NK-92 treated with Interleukin-12 subunit alpha and Interleukin-12 subunit beta, amount 100 ng/mL, for 24 hours (cell line): ENCODE measurements around the gene VPS45.
"Not testable (repeated sequence)": the region's sequence is repeated elsewhere in the genome, so short reads cannot be mapped to it uniquely, and the experiment has no call there.

Source experiments
- DNase-seq: peaks from one replicate; lab custom pipeline; 2025; lab: John Stamatoyannopoulos, UW

Gene VPS45

GRCh38 chr1:150160964-150161621, 93.5 kb downstream of the VPS45 start:
- no peak for DNase-seq

DNA sequence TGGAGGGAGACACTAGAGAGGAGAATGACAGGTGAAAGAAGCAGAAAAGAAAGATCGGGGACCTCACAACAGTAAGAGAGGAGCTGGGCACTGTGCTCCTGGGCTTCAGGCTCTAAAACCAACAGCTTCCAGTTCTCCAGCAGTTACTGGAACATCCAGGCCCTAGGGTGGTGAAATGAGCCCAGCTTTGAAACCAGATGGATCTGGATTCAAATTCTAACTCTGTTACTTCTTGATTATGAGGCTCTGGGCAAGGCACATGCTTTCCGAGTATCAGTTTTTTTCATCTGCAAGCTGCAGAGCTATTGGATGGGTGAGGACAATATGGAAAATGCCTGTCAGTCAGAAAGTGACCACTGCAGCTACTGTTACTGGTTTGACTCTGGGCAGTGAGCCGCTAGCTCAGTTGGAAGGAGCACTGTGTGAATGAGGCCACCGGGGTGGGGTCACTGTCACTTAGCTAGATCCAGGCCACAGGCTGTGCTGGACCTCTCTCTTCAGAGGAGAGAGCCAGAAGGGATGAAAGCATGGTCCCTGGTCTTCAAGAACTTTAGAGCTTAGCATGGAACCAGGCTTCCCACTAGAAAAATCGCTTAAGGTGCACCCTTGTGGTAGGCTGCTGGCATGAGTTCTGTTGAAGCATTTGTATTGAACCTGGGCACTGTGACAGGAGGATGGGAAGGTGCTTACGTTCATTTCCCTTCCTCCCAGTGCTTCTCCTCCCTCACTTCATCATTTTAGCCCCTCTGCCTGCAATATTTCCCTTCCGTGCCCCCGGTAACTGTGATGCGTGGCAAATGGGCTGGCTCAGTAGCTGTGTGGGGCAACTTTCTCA, 94.4 kb downstream of the VPS45 start:
- DNase-seq = no peak

GRCh38 chr1:150162582-150162861, 94.9 kb downstream of the VPS45 start:
- no peak for DNase-seq

DNA sequence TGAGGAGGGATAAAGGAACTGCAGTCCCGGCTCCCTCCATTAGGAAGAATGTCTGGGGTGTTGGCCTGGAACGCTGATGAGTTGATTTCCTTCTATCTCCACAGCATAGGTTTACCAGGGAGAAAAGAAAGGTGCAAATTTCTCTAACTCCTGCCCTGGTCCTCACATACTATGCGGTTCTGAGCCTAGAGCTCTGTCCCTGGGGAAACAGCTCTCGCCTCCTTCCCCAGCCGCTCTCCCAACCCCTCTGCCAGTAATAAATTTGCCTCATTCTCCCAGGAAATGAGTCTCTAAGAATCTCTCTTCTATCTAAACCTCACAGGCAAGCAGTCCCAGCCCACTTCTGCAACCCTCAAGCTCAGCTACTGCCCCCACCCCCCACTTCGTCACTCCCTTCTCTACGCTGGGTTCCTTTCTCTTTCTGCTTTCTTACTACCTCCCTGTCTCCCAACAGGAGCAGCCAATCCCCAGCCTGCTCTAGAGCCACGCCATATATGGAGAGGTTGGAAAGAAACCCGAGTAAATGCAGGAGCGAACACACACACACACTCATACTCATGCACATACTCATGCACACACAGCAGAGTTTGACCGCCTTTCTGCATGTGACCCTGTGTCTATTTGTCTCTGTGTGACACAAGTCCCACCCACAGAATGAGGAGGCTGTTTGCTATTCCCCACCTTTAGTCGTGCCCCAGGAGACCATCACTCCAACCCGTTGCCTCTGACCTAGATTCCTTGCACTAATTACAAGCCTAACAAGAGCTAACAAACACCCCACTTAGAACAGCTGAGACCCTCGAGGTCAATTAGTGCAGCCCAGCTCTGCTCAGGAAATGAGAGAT, 95.5 kb downstream of the VPS45 start:
- no peak for DNase-seq

DNA sequence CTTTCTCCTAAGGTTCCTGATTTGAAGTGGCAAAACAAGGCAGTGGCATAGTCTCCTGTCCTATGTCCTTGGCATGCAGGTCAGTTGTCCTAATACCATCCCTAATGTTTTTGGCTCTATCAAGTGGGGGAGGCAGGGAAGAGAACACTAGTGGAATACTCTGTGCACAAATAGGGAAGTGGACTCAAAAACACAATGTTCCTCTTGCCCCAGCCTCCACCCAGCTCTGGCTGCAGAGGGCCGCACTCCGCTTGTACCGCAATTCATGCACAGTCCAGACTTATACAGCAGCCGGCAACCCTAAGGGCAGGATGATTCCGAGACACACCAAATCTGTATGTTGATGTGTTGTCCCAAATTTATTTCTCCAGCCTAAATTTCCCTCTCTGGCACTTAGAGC, 96.6 kb downstream of the VPS45 start:
- DNase-seq = no peak

- DNase-seq = no peak
Measured at GRCh38 chr1:150164779-150165178, 97.2 kb downstream of the VPS45 start.

- DNase-seq = no peak
Measured at GRCh38 chr1:150165622-150166612, 98.3 kb downstream of the VPS45 start.

DNA sequence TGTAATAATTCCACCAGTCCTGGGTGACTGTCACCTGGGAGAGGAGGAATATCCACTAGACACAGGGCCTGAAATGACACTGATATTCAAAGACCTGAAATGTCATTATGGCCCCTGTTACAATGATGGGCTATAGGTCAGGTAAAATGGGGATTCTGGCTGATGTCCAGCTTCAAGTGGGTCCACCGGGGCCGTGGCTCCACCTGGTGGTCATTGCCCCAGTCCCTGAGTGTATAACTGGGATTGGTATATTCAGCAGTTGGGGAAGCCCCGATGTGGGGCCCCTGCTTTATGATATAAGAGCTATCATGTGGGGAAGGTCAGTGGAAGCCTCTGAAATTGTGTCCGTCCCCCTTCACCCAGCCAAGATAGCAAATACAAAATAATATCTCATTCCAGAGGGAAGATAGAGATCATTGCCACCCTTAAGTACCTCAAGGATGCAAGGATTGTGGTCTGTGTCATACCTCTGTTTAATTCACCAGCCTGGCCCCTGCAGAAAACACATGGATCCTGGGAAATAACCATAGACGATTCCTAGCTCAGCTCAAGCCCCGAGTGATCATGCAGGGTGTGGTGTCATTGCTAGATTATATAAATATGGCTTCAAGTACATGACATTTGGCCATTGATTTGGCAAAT, 101.5 kb downstream of the VPS45 start:
- DNase-seq = peak; percentile 53

DNA sequence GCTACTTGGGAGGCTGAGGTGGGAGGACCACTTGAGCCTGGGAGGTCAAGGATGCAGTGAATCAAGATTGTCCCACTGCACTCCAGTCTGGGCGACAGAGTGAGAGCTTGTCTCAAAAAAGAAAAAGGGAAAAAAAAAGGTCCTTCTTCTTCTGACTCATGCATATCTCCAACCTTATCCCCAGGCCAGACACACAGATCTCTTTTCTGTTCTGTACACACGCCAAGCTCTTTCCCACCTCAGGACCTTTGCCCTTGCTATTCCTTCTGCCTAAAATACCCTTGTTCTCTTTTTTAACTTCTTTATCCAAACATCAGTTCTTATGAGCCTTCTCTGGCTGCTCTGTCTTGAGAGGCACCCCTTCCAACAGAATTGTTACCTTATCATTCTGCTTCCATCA, 104.2 kb downstream of the VPS45 start:
- DNase-seq = no peak

- no peak for DNase-seq
Measured at GRCh38 chr1:150173141-150173585, 105.6 kb downstream of the VPS45 start.

DNA sequence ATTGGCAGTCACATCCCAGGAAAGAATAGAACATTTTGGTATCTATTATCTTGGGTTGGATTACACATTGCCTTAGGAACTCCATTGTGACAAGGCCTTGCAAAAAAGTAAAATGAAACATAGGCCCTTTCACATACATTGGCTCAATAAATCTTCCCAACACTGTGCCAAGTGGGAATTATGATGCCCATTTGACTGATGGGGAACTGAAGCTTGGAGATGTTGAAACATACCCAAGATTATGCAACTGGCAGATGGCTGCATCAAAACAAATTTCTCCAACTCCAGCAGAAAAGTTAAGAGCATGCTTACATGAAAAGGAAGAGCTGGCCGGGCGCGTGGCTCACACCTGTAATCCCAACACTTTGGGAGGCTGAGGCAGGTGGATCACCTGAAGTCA, 109.0 kb downstream of the VPS45 start:
- no peak for DNase-seq

DNA sequence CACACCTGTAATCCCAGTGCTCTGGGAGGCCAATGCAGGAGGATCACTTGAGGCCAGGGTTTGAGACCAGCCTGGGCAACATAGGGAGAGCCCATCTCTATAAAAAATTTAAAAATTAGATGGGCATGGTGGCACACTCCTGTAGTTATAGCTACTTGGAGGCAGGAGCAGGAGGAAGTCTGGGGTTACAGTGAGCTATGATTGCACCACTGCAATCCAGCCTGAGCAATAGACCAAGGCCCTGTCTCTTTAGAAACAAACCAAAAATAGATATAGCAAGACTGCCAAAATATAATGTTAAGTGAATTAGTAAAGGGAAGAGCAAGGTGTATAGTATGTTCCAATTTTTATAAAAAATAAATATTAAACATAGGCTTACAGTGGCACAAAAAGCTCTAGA, 111.0 kb downstream of the VPS45 start:
- no peak for DNase-seq

DNA sequence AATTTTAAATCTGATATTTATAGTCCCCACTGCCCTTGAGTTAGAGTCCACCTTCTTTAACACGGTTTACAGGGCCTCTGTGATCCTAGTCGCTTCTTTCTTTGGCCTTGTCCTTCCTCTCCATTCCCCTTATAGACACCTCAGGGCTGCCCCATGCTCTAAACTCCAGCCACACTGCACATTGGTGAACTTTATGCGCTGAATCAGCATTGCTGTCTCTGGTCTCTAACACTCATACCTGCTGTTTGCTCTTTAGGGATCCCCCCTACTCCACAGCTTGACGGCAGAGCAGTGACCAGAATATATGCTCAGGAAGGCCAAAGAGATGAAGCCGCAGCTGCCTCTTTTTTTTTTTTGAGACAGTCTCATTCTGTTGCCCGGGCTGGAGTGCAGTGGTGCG, 112.3 kb downstream of the VPS45 start:
- DNase-seq = no peak

DNA sequence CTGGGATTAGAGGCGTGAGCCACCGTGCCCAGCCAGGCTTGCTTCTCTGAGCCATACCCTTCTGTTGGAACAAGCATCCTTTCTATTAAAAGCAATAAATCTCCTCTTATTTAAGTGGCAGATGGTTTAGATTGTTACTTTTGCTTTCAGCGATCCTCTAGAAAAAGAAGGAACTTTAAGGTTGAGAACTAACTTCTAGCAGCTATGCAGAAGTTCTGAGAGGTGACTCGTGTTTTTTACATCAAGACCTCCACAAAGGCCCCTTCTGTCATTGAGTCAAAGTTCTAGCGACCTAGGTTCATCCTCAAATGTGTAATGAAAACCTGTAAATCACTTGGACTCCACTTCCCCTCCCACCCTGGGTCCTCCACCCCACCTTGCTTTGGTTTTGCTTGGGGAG, 112.9 kb downstream of the VPS45 start:
- no peak for DNase-seq

GRCh38 chr1:150182247-150182646, 114.7 kb downstream of the VPS45 start:
- DNase-seq = no peak

DNA sequence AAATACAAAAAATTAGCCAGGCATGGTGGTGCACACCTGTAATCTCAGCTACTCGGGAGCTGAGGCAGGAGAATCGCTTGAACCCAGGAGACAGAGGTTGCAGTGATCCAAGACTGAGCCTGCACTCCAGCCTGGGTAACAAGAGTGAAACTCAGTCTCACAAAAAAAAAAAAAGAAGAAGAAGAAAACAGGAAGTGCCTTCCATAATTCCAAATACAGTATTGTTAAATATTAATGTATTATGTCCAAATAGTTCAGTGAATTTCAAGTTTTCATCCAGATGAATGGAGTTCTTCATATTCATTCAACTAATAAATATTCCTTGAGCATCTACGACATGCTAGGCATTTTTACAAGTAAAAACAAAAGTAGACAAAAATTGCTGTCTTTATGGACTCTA, 115.5 kb downstream of the VPS45 start:
- DNase-seq = no peak

DNA sequence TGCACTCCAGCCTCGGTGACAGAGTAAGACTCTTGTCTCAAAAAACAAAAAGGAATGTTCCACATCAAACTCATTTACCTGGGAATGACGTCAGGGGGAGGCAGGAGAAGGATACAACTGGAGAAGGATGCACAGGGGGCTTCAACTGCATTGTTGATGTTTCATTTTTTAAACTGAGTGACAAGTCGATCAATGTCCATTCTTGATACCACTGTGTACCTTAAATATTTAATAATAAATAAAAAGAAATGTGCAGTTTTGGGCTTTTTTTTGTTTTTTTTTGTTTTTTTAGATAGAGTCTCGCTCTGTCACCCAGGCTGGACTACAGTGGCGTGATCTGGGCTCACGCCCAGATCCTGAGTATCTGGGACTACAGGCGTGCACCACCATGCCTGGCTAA, 117.9 kb downstream of the VPS45 start:
- no peak for DNase-seq

GRCh38 chr1:150186438-150186788, 118.8 kb downstream of the VPS45 start:
- DNase-seq = not testable (repeated sequence)

DNA sequence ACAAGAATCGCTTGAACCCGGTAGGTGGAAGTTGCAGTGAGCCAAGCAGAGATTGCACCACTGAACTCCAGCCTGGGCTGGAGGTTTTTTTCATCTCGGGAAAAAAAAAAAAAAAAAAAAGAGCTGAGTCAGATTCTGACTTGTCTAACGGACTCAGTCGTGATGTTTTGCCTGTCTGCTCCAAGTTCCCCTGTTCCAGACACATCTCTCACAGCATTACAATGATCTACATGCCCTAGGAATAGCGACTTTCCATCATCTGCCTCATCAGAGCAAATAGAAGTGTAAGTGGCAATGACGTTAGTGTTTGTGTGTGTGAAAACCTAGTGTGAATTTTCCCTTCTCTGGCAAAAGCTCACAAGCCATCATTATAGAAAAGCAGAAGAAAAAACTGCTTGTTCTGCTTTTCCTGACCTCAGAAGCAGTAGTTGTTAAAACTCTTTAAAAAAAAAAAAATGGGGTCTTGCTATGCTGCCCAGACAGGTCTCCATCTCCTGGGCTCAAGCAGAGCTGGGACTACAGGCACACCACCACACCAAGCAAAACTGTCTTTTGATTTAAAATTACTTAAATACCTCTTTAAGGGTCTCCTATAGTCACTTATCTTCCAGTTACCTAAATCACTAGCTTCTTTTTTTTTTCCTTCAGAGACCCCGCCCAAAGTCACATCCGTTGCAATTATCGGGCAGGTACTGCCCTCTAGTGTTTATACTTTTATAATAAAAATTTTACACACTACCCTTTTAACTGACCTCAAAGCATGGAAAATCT, 119.4 kb downstream of the VPS45 start:
- no peak for DNase-seq

GRCh38 chr1:150187560-150187931, 120.0 kb downstream of the VPS45 start:
- DNase-seq = no peak

DNA sequence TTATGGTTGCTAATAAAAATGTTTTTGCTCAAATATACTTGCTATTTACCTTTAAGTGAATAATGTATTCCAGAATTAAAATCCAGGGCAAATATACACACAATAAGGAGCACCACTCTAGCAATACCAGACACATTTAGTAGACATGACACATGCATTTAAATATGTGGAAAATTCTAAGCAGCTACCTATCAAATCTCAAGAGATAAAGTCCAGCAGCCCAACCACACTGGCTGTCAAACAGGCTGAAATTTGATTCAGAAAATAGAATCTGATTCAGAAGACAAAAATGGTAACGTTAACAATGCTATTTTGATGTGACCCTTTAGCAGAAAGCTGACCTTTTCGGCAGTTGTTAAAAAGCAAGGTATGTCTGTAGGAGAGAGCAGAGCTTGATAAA, 124.4 kb downstream of the VPS45 start:
- no peak for DNase-seq
